Smooth muscle cell (in vitro differentiated cells): Measurements from ENCODE around the gene SBNO1. TPM values are rescaled to one million over a fixed set of nuclear protein-coding genes. Genes with fewer than 3 reads are reported as not detected.
A peak's percentile ranks its signal among the peaks of the same experiment; 100 is the strongest.
"Not testable (repeated sequence)": the region's sequence is repeated elsewhere in the genome, so short reads cannot be mapped to it uniquely, and the experiment has no call there.

Source experiments
- DNase-seq: peaks from one replicate; lab custom pipeline; 2025; ENCODE audit not compliant: unreplicated experiment; lab: John Stamatoyannopoulos, UW
- H2AFZ ChIP-seq: fragments of 200-600 bp; sonication (generic); 2 replicates; pipeline ENCODE4 v1.6.0; 2016; ENCODE audit warnings: antibody characterized with exemption, low read depth, mild to moderate bottlenecking
- H3F3A ChIP-seq: fragments of 200-600 bp; sonication (generic); 2 replicates; pipeline ENCODE4 v1.6.0; 2017; ENCODE audit warnings: antibody characterized with exemption, low read depth
- H3K27ac ChIP-seq: fragments of 200-600 bp; sonication (generic); 2 replicates; pipeline ENCODE4 v1.5.1; 2016; ENCODE audit warnings: low read depth, mild to moderate bottlenecking
- H3K27me3 ChIP-seq: fragments of 200-600 bp; sonication (generic); 2 replicates; pipeline ENCODE4 v1.6.1; 2016; ENCODE audit warnings: low read depth, mild to moderate bottlenecking
- H3K36me3 ChIP-seq: fragments of 200-600 bp; sonication (generic); 2 replicates; pipeline ENCODE4 v1.5.1; 2016; ENCODE audit warnings: low read depth
- H3K4me1 ChIP-seq: fragments of 200-600 bp; sonication (generic); 2 replicates; pipeline ENCODE4 v1.5.1; 2016; ENCODE audit warnings: low read depth
- H3K4me2 ChIP-seq: fragments of 200-600 bp; sonication (generic); 2 replicates; pipeline ENCODE4 v1.6.0; 2016; ENCODE audit warnings: mild to moderate bottlenecking
- H3K4me3 ChIP-seq: fragments of 200-600 bp; sonication (generic); 2 replicates; pipeline ENCODE4 v1.5.1; 2016; ENCODE audit warnings: mild to moderate bottlenecking
- H3K79me2 ChIP-seq: fragments of 200-600 bp; sonication (generic); 2 replicates; pipeline ENCODE4 v1.6.0; 2016; ENCODE audit warnings: low read depth, mild to moderate bottlenecking
- H3K9ac ChIP-seq: fragments of 200-600 bp; sonication (generic); 2 replicates; pipeline ENCODE4 v1.6.0; 2016; ENCODE audit warnings: low read depth
- H3K9me3 ChIP-seq: fragments of 200-600 bp; sonication (generic); replicated peaks from 2 replicates; pipeline ENCODE4 v1.5.1; 2016; ENCODE audit warnings: low read depth
- H4K20me1 ChIP-seq: fragments of 200-600 bp; sonication (generic); 2 replicates; pipeline ENCODE4 v1.6.0; 2016; ENCODE audit warnings: low read depth
- WGBS: methylation state at CpG from one replicate; pipeline ENCODE4 v1.1.7; 2016; ENCODE audit warnings: low lambda C conversion rate; 5-methylcytosine and 5-hydroxymethylcytosine counted together
- polyA plus RNA-seq: library from polyadenylated mRNA; unstranded; fragments of >200 nt; fragmentation: Nextera tagmentation; extraction: Ambion mirVana; gene quantifications from 2 replicates; pipeline ENCODE4 v1.2.1, GENCODE V29; 2016
- total RNA-seq: library from RNA; depleted of rRNA; stranded (reverse); fragments of >200 nt; gene quantifications from 2 replicates; pipeline ENCODE4 v1.2.3, GENCODE V29; 2014
- TF ChIP-seq, protein P1 (sequence below): fragments of 200-600 bp; sonication (generic); IDR thresholded peaks from 2 replicates; pipeline ENCODE4 v1.5.1; 2017; ENCODE audit warnings: borderline replicate concordance, mild to moderate bottlenecking, antibody characterized with exemption; ENCODE audit not compliant: insufficient read depth, poor library complexity, severe bottlenecking

Gene SBNO1
- total and polyA plus RNA-seq, 2 experiments from 2014 or later, result 14.6 to 24.5 TPM

- TF ChIP-seq, protein P1, sequence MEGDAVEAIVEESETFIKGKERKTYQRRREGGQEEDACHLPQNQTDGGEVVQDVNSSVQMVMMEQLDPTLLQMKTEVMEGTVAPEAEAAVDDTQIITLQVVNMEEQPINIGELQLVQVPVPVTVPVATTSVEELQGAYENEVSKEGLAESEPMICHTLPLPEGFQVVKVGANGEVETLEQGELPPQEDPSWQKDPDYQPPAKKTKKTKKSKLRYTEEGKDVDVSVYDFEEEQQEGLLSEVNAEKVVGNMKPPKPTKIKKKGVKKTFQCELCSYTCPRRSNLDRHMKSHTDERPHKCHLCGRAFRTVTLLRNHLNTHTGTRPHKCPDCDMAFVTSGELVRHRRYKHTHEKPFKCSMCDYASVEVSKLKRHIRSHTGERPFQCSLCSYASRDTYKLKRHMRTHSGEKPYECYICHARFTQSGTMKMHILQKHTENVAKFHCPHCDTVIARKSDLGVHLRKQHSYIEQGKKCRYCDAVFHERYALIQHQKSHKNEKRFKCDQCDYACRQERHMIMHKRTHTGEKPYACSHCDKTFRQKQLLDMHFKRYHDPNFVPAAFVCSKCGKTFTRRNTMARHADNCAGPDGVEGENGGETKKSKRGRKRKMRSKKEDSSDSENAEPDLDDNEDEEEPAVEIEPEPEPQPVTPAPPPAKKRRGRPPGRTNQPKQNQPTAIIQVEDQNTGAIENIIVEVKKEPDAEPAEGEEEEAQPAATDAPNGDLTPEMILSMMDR, result peak; percentile 4
- no peaks in the 10 kb centered on the region for H3K9me3 ChIP-seq
- H4K20me1 ChIP-seq, result no peaks in the 10 kb centered on the region
- H3K9ac ChIP-seq, result peak overlapping the region; percentile 71
- peak overlapping the region; percentile 89 for H2AFZ ChIP-seq
- peak; percentile 14 for DNase-seq
- H3K4me2 ChIP-seq, result peak overlapping the region; percentile 99
- H3K4me1 ChIP-seq, result peaks cover 5% of the 10 kb centered on the region
- peaks cover 5% of the 10 kb centered on the region for H3F3A ChIP-seq
- peak overlapping the region; percentile 90 for H3K4me3 ChIP-seq
- H3K27ac ChIP-seq, result peak overlapping the region; percentile 43
- H3K36me3 ChIP-seq, result no peaks in the 10 kb centered on the region
- peaks cover 31% of the 10 kb centered on the region for H3K79me2 ChIP-seq
- 2% methylated on average over 34 of the region's 41 CpGs for WGBS
- no peaks in the 10 kb centered on the region for H3K27me3 ChIP-seq
Observed at GRCh38 chr12:123384318-123384993, 19.8 kb upstream of the SBNO1 start.

GRCh38 chr12:123382684-123383083 is 18.0 kb upstream of the SBNO1 start:
- Histone ChIP-seq H3K4me3 (no peak overlapping the region), H3K9ac (no peak overlapping the region), H3K27me3 (no peaks in the 10 kb centered on the region), H3K36me3 (no peaks in the 10 kb centered on the region), H3K4me1 (no peaks in the 10 kb centered on the region), H3K27ac (no peak overlapping the region), H4K20me1 (no peaks in the 10 kb centered on the region), H3F3A (peaks cover 5% of the 10 kb centered on the region), H3K4me2 (no peak overlapping the region), H2AFZ (no peak overlapping the region), H3K79me2 (peaks cover 31% of the 10 kb centered on the region), H3K9me3 (no peaks in the 10 kb centered on the region)
- TF ChIP-seq, protein P1, result no peak
- DNase-seq, result no peak
- 97% methylated on average over 10 of the region's 14 CpGs for WGBS

- DNase-seq, result no peak
- H3K79me2 ChIP-seq, result no peaks in the 10 kb centered on the region
- H3K27ac ChIP-seq, result no peak overlapping the region
- peaks cover 5% of the 10 kb centered on the region for H3F3A ChIP-seq
- TF ChIP-seq, protein P1, result no peak
- H3K36me3 ChIP-seq, result no peaks in the 10 kb centered on the region
- H3K4me3 ChIP-seq, result no peak overlapping the region
- WGBS, result 88% methylated on average over 5 of the region's 5 CpGs
- no peaks in the 10 kb centered on the region for H3K4me1 ChIP-seq
- no peaks in the 10 kb centered on the region for H4K20me1 ChIP-seq
- H2AFZ ChIP-seq, result no peak overlapping the region
- H3K9ac ChIP-seq, result no peak overlapping the region
- H3K4me2 ChIP-seq, result no peak overlapping the region
- H3K27me3 ChIP-seq, result no peaks in the 10 kb centered on the region
- no peaks in the 10 kb centered on the region for H3K9me3 ChIP-seq
Observed at GRCh38 chr12:123379391-123379790, 14.7 kb upstream of the SBNO1 start.

- DNase-seq, H3K4me3 ChIP-seq, H3K27me3 ChIP-seq, H3K36me3 ChIP-seq, H3K4me1 ChIP-seq, H3K4me2 ChIP-seq, H3K79me2 ChIP-seq, H4K20me1 ChIP-seq, H3K27ac ChIP-seq, H2AFZ ChIP-seq, H3F3A ChIP-seq, H3K9ac ChIP-seq, H3K9me3 ChIP-seq: not testable (repeated sequence)
- WGBS, result 91% methylated on average over 5 of the region's 5 CpGs
Observed at GRCh38 chr12:123372415-123372814, 7.8 kb upstream of the SBNO1 start.

DNA sequence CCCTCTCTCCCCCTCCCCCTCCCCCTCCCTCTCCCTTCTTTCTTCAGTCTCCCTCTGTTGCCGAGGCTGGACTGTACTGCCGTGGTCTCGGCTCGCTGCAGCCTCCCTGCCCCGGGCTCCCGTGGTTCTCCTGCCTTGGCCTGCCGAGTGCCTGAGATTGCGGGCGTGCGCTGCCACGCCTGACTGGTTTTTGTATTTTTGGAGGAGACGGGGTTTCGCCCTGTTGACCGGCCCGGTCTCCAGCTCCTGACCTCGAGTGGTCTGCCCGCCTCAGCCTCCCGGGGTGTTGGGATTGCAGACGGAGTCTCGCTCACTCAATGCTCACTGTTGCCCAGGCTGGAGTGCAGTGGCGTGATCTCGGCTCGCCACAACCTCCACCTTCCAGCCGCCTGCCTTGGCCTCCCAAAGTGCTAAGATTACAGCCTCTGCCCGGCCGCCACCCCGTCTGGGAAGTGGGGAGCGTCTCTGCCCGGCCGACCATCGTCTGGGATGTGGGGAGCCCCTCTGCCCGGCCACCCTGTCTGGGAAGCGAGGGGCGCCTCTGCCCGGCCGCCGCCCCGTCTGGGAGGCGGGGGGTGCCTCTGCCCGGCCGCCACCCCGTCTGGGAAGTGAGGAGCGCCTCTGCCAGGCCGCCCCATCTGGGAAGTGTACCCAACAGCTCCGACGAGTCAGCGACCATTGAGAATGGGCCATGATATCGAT is 7.2 kb upstream of the SBNO1 start:
- H3K4me2 ChIP-seq, H3F3A ChIP-seq, H3K9me3 ChIP-seq, H3K27me3 ChIP-seq, H4K20me1 ChIP-seq, DNase-seq, H3K9ac ChIP-seq, H3K36me3 ChIP-seq, H3K79me2 ChIP-seq, H3K4me3 ChIP-seq, H3K27ac ChIP-seq, H2AFZ ChIP-seq, H3K4me1 ChIP-seq: not testable (repeated sequence)
- WGBS, result 94% methylated on average over 44 of the region's 48 CpGs
